GM12878 (cell line): Measurements from ENCODE around the gene ADAM10. TPM values are rescaled to one million over a fixed set of nuclear protein-coding genes. Genes with fewer than 3 reads are reported as not detected.

ENCODE experiments used
- ATAC-seq: fragments of 200-7000 bp; cut with Tn5 transposase; 3 replicates; pipeline ENCODE4 v1.9.1; 2020; ENCODE audit warnings: mild to moderate bottlenecking, moderate library complexity
- BruUV-seq: library from RNA; stranded (reverse); fragments of 400-500 nt; replicated peaks from 2 replicates; lab custom pipeline; 2021; lab: Mats Ljungman, UMichigan
- CTCF ChIA-PET: fragments of 300-600 bp; sonication (Branson Sonifier 250); formaldehyde crosslinking; extraction: SDS; loops from one replicate; lab custom pipeline; 2021; ENCODE audit warnings: inconsistent platforms; lab: Yijun Ruan, JAX
- POLR2A ChIA-PET: fragments of 350-600 bp; formaldehyde crosslinking; extraction: SDS; loops from one replicate; lab custom pipeline; 2021; ENCODE audit warnings: inconsistent platforms; lab: Charles Lee
- RAD21 ChIA-PET: fragments of 300-600 bp; sonication (Branson Sonifier 250); formaldehyde crosslinking; loops from one replicate; lab custom pipeline; 2023; ENCODE audit warnings: antibody characterized with exemption; ENCODE audit not compliant: unreplicated experiment; lab: Charles Lee
- SMC1A ChIA-PET: fragments of 300-600 bp; sonication (Branson Sonifier 250); formaldehyde crosslinking; loops from one replicate; lab custom pipeline; 2023; ENCODE audit not compliant: unreplicated experiment, uncharacterized antibody; lab: Charles Lee
- DNase-seq: peaks from one replicate; pipeline ENCODE4 v3.0.0-alpha.2; 2011; ENCODE audit warnings: low read depth, low spot score
- FAIRE-seq: peaks from 3 replicates; lab custom pipeline; 2011; peaks lifted over from hg19 to GRCh38; lab: Jason Lieb, UNC
- H2AFZ ChIP-seq: 2 replicates; pipeline ENCODE4 v1.6.0; 2011; ENCODE audit warnings: low read depth, low read length, control low read depth; ENCODE audit not compliant: control insufficient read depth
- H3K27ac ChIP-seq: 2 replicates; pipeline ENCODE4 v1.5.1; 2011; ENCODE audit warnings: control low read depth; ENCODE audit not compliant: control insufficient read depth, insufficient read depth
- H3K27me3 ChIP-seq, 2 experiments: replicated peaks in 1 of 2; 2 replicates each; pipeline versions ENCODE4 v1.6.0 to v1.6.1; 2011; ENCODE audit warnings: low read length in 1 of 2; ENCODE audit not compliant: control insufficient read depth in 2 of 2, insufficient read depth in 2 of 2
- H3K36me3 ChIP-seq, 2 experiments: 2 replicates each; pipeline ENCODE4 v1.5.1; 2011; ENCODE audit warnings: low read length in 1 of 2; ENCODE audit not compliant: control insufficient read depth in 2 of 2, insufficient read depth in 2 of 2
- H3K4me1 ChIP-seq: 2 replicates; pipeline ENCODE4 v1.6.1; 2011; ENCODE audit warnings: mild to moderate bottlenecking, low read length, moderate library complexity, mixed read lengths; ENCODE audit not compliant: control insufficient read depth, insufficient read depth
- H3K4me2 ChIP-seq: 2 replicates; pipeline ENCODE4 v1.6.0; 2011; ENCODE audit warnings: control low read depth; ENCODE audit not compliant: control insufficient read depth, insufficient read depth
- H3K4me3 ChIP-seq: fragments of 200-600 bp; sonication (generic); 2 replicates; pipeline ENCODE4 v1.5.1; 2016
- H3K79me2 ChIP-seq: 2 replicates; pipeline ENCODE4 v1.6.0; 2011; ENCODE audit warnings: low read length; ENCODE audit not compliant: control insufficient read depth, insufficient read depth
- H3K9ac ChIP-seq: 2 replicates; pipeline ENCODE4 v1.8.0; 2011; ENCODE audit warnings: low read length, control low read depth, mixed read lengths; ENCODE audit not compliant: control insufficient read depth, insufficient read depth
- H3K9me3 ChIP-seq: replicated peaks from 3 replicates; pipeline ENCODE4 v1.5.1; 2011; ENCODE audit warnings: mild to moderate bottlenecking, low read length; ENCODE audit not compliant: control insufficient read depth, insufficient read depth
- H4K20me1 ChIP-seq: 2 replicates; pipeline ENCODE4 v1.6.0; 2011; ENCODE audit not compliant: control insufficient read depth, insufficient read depth
- BHLHE40 ChIP-seq, 2 experiments: fragments of 450-650 bp in 1 of 2; IDR thresholded peaks; 2 replicates each; pipeline ENCODE4 v1.6.1; 2011 to 2017; ENCODE audit warnings: low read depth in 2 of 2, borderline replicate concordance in 1 of 2, improper control_type of control experiment in 1 of 2, low read length in 1 of 2, mild to moderate bottlenecking in 1 of 2
- CUX1 ChIP-seq: IDR thresholded peaks from 2 replicates; pipeline ENCODE4 v1.6.1; 2012; ENCODE audit warnings: improper control_type of control experiment, low read depth, low read length; ENCODE audit not compliant: insufficient replicate concordance
- EP300 ChIP-seq, 2 experiments: fragments of 150-350 bp in 1 of 2; IDR thresholded peaks; 2 replicates each; pipeline ENCODE4 v1.6.1; 2011 to 2012; ENCODE audit warnings: low read depth in 2 of 2, low read length in 2 of 2, borderline replicate concordance in 1 of 2, improper control_type of control experiment in 1 of 2, inconsistent platforms in 1 of 2; ENCODE audit not compliant: control insufficient read depth in 1 of 2
- HDAC6 ChIP-seq: fragments of 200-600 bp; sonication (generic); IDR thresholded peaks from one replicate; pipeline ENCODE4 v1.8.0; 2017; ENCODE audit warnings: antibody characterized with exemption; ENCODE audit not compliant: unreplicated experiment
- IRF3 ChIP-seq: fragments of 450-650 bp; IDR thresholded peaks from 2 replicates; pipeline ENCODE4 v1.6.1; 2014; ENCODE audit warnings: mild to moderate bottlenecking
- MXI1 ChIP-seq: fragments of 150-350 bp; IDR thresholded peaks from 2 replicates; pipeline ENCODE4 v1.6.1; 2011; ENCODE audit warnings: low read depth, mild to moderate bottlenecking, inconsistent platforms, low read length, improper control_type of control experiment
- NR2C2 ChIP-seq: IDR thresholded peaks from 2 replicates; pipeline ENCODE4 v1.6.1; 2011; ENCODE audit warnings: borderline replicate concordance, low read depth; ENCODE audit not compliant: control insufficient read depth, insufficient read length
- NR2F1 ChIP-seq: fragments of 450-650 bp; conservative IDR thresholded peaks from 2 replicates; pipeline ENCODE4 v1.6.1; 2017; ENCODE audit warnings: mild to moderate bottlenecking
- PBX3 ChIP-seq: IDR thresholded peaks from 2 replicates; pipeline ENCODE4 v1.6.1; 2011; ENCODE audit warnings: mild to moderate bottlenecking, low read depth, low read length, moderate library complexity; ENCODE audit not compliant: insufficient replicate concordance
- POLR2AphosphoS2 ChIP-seq: IDR thresholded peaks from 2 replicates; pipeline ENCODE4 v1.6.1; 2011; ENCODE audit warnings: low read depth, mild to moderate bottlenecking, low read length, improper control_type of control experiment, moderate library complexity
- RELA ChIP-seq: fragments of 450-650 bp; IDR thresholded peaks from 2 replicates; pipeline ENCODE4 v1.8.0; 2014; ENCODE audit warnings: borderline replicate concordance; ENCODE audit not compliant: partially characterized antibody
- SIN3A ChIP-seq: IDR thresholded peaks from 2 replicates; pipeline ENCODE4 v1.6.1; 2012; ENCODE audit warnings: low read depth, low read length, improper control_type of control experiment
- YY1 ChIP-seq: IDR thresholded peaks from 2 replicates; pipeline ENCODE4 v1.6.1; 2011; ENCODE audit warnings: low read depth, mild to moderate bottlenecking, low read length
- WGBS: methylation state at CpG from one replicate; pipeline ENCODE4 v1.1.6; 2016; ENCODE audit warnings: low lambda C conversion rate; ENCODE audit not compliant: insufficient replicate concordance, insufficient coverage; ENCODE audit errors: missing lambda C conversion rate; 5-methylcytosine and 5-hydroxymethylcytosine counted together
- in situ Hi-C: fragments of 300-500 bp; cut with MboI; formaldehyde crosslinking; loops from 9 replicates; pipeline ENCODE4 v1.14.3; 2018; ENCODE audit warnings: mixed read lengths
- intact Hi-C: fragments of 100-400 bp; cut with micrococcal nuclease; formaldehyde crosslinking; loops from one replicate; pipeline ENCODE4 v1.14.2; 2022; ENCODE audit not compliant: unreplicated experiment
- polyA plus RNA-seq, 11 experiments: library from polyadenylated mRNA; depleted of rRNA in 4 of 11; unstranded in 6 of 11; stranded (reverse) in 5 of 11; fragments of >200 nt; fragmentation: Nextera tagmentation in 4 of 11; fragmentation: Illumina TruSeq in 1 of 11; extraction: Ambion mirVana in 4 of 11; extraction: Trizol in 1 of 11; gene quantifications; 1 replicate in 1 of 11; 2 replicates in 10 of 11; pipeline versions ENCODE4 v1.2.1 to v1.2.3, GENCODE V29; 2011 to 2016; ENCODE audit warnings: inconsistent platforms in 2 of 11, missing spikeins in 2 of 11, low read depth in 1 of 11
- total RNA-seq, 4 experiments: library from RNA; depleted of rRNA in 3 of 4; stranded (reverse); fragments of >200 nt in 3 of 4; fragmentation: Illumina TruSeq in 1 of 4; extraction: Trizol in 1 of 4; gene quantifications; 2 replicates each; pipeline versions ENCODE4 v1.2.1 to v1.2.3, GENCODE V29; 2013 to 2021

ADAM10 gene
- total and polyA plus RNA-seq, 10 of the 15 experiments (the other 5 are each of a cell fraction or from before 2014, with no cell fraction given): 10.0 to 88.9 (median 51.7) TPM

GRCh38 chr15:58545307-58546065, 204.0 kb downstream of the ADAM10 start:
- Histone ChIP-seq H3K79me2 (no peaks in the 10 kb centered on the region), H3K36me3 (no peaks in the 10 kb centered on the region), H3K4me3 (no peak overlapping the region), H4K20me1 (no peaks in the 10 kb centered on the region), H3K9me3 (no peaks in the 10 kb centered on the region), H3K27me3 (no peaks in the 10 kb centered on the region), H3K27ac (no peak overlapping the region), H2AFZ (no peak overlapping the region), H3K4me1 (0 out of 2 replicates have a peak, but pooled peaks cover 3% of the 10 kb centered on the region), H3K4me2 (no peak overlapping the region), H3K9ac (no peak overlapping the region)
- BruUV-seq: no TSS peak
- SMC1A ChIA-PET: no interaction called here
- no peak for FAIRE-seq
- DNase-seq: no peak
- POLR2A ChIA-PET: interaction anchor here (1.0 kb wide), 1 partner anchor 69 kb away, joined by 3 read pairs; no protein-coding TSS in a partner anchor
- 72% methylated on average over 18 of the region's 18 CpGs for WGBS
- CTCF ChIA-PET: no interaction called here
- RAD21 ChIA-PET: no interaction called here
- intact Hi-C loops: no loop called here
- no peak for ATAC-seq
- in situ Hi-C loops: no loop called here
- TF ChIP-seq SIN3A (no peak), PBX3 (no peak), EP300 (IDR thresholded peaks at IDR 0.05; ENCODE audit: borderline replicate concordance in 1 of 2, control insufficient read depth in 1 of 2, low read depth in 2 of 2, low read length in 2 of 2) (no peak), NR2F1 (no peak), NR2C2 (no peak), RELA (no peak), HDAC6 (no peak), CUX1 (no peak), MXI1 (no peak), POLR2AphosphoS2 (no peak), BHLHE40 (IDR thresholded peaks at IDR 0.05; ENCODE audit: borderline replicate concordance in 1 of 2, low read depth in 2 of 2, low read length in 1 of 2) (no peak), YY1 (no peak), IRF3 (no peak)
